Lower leg skin (tissue), 4 donors: ENCODE results near the gene DLK2. TPM values are rescaled to one million over a fixed set of nuclear protein-coding genes. Genes with fewer than 3 reads are reported as not detected.
"Not testable (repeated sequence)": the region's sequence is repeated elsewhere in the genome, so short reads cannot be mapped to it uniquely, and the experiment has no call there.

Experiments
- DNase-seq, 2 donors: peaks; one replicate each; pipeline ENCODE4 v3.0.0-alpha.2; 2019; ENCODE audit warnings: low spot score in 2 of 2
- H3K4me3 ChIP-seq: fragments of 200-600 bp; sonication (generic); 2 replicates; pipeline ENCODE4 v1.5.1; 2017; ENCODE audit warnings: mild to moderate bottlenecking, low read depth; ENCODE audit not compliant: poor library complexity, severe bottlenecking
- CTCF ChIP-seq, 3 donors: fragments of 450-650 bp; IDR thresholded peaks; one replicate each; pipeline ENCODE4 v1.5.1; 2016; ENCODE audit warnings: antibody characterized with exemption in 3 of 3, mild to moderate bottlenecking in 3 of 3, moderate library complexity in 2 of 3
- POLR2A ChIP-seq, 2 donors: fragments of 450-650 bp; IDR thresholded peaks; one replicate each; pipeline ENCODE4 v1.6.1; 2016 to 2017; ENCODE audit warnings: antibody characterized with exemption in 2 of 2, mild to moderate bottlenecking in 1 of 2, moderate library complexity in 1 of 2
- WGBS, 2 donors: methylation state at CpG; one replicate each; pipeline ENCODE4 v1.1.5; 2018; 5-methylcytosine and 5-hydroxymethylcytosine counted together
- intact Hi-C: fragments of 100-400 bp; cut with DNase I; formaldehyde crosslinking; loops from one replicate; pipeline ENCODE4 v1.15.0; 2023; ENCODE audit warnings: low total_unique reads
- total RNA-seq, 4 donors: library from RNA; depleted of rRNA; stranded (reverse); fragments of >200 nt; gene quantifications; one replicate each; pipeline ENCODE4 v1.1.0, GENCODE V29; 2016

The DLK2 gene
- total RNA-seq, 4 donors from 2014 or later: 29.3 to 55.0 (median 39.4) TPM

GRCh38 chr6:43469947-43470346, 14.6 kb upstream of the DLK2 start:
- no peak for DNase-seq
- intact Hi-C loops: no loop called here
- 85 to 86% methylated on average over 7 of the region's 7 CpGs for WGBS, 2 donors
- TF ChIP-seq CTCF (IDR thresholded peaks at IDR 0.05) (no peak), POLR2A (IDR thresholded peaks at IDR 0.05) (no peak)
- H3K4me3 ChIP-seq: no peak overlapping the region

- H3K4me3 ChIP-seq: no peak overlapping the region
- 52 to 55% methylated on average over 13 of the region's 13 CpGs for WGBS, 2 donors
- TF ChIP-seq POLR2A (IDR thresholded peaks at IDR 0.05): no peak
- TF ChIP-seq CTCF (IDR thresholded peaks at IDR 0.05): no peak
- intact Hi-C loops: no loop called here
- no peak for DNase-seq
Measured at GRCh38 chr6:43468748-43469681, 13.7 kb upstream of the DLK2 start.

- no peak for TF ChIP-seq POLR2A (IDR thresholded peaks at IDR 0.05)
- no peak for TF ChIP-seq CTCF (IDR thresholded peaks at IDR 0.05)
- 67 to 81% methylated on average over 4 of the region's 4 CpGs for WGBS, 2 donors
- no peak overlapping the region for H3K4me3 ChIP-seq
- DNase-seq: no peak
- intact Hi-C loops: no loop called here
Measured at GRCh38 chr6:43468240-43468639, 12.9 kb upstream of the DLK2 start.

- intact Hi-C loops: no loop called here
- no peak overlapping the region for H3K4me3 ChIP-seq
- no peak for DNase-seq
- WGBS, 2 donors: 83 to 91% methylated on average over 4 of the region's 4 CpGs
- TF ChIP-seq POLR2A (IDR thresholded peaks at IDR 0.05) (no peak), CTCF (IDR thresholded peaks at IDR 0.05) (no peak)
Measured at GRCh38 chr6:43467752-43468151, 12.4 kb upstream of the DLK2 start.

GRCh38 chr6:43467265-43467664, 11.9 kb upstream of the DLK2 start:
- WGBS, 2 donors: 62 to 68% methylated on average over 5 of the region's 5 CpGs
- DNase-seq, intact Hi-C loops, H3K4me3 ChIP-seq: not testable (repeated sequence)

- WGBS, 2 donors: 55% methylated on average over 2 of the region's 2 CpGs
- DNase-seq: no peak
- intact Hi-C loops: no loop called here
- no peak for TF ChIP-seq POLR2A (IDR thresholded peaks at IDR 0.05)
- TF ChIP-seq CTCF (IDR thresholded peaks at IDR 0.05): no peak
- H3K4me3 ChIP-seq: no peak overlapping the region
Measured at GRCh38 chr6:43465948-43466347, 10.6 kb upstream of the DLK2 start.
